K562 (cell line): ENCODE results near the gene FCGR3A. TPM values are rescaled to one million over a fixed set of nuclear protein-coding genes. Genes with fewer than 3 reads are reported as not detected.
"Not testable (repeated sequence)": the region's sequence is repeated elsewhere in the genome, so short reads cannot be mapped to it uniquely, and the experiment has no call there.

ENCODE experiments used
- ATF3 ChIP-seq, 2 experiments: fragments of 450-650 bp in 1 of 2; sonication (generic) in 1 of 2; formaldehyde crosslinking in 1 of 2; IDR thresholded peaks in 1 of 2; conservative IDR thresholded peaks in 1 of 2; 2 replicates each; pipeline versions ENCODE4 v1.6.1 to v1.8.1; 2016 to 2023; ENCODE audit warnings: mild to moderate bottlenecking in 2 of 2, moderate library complexity in 2 of 2, inconsistent platforms in 1 of 2, missing genetic modification reagents in 1 of 2
- CHAMP1 ChIP-seq: fragments of 450-650 bp; IDR thresholded peaks from 2 replicates; pipeline ENCODE4 v1.6.1; 2016; ENCODE audit warnings: mild to moderate bottlenecking
- CREB3 ChIP-seq: fragments of 450-650 bp; conservative IDR thresholded peaks from 2 replicates; pipeline ENCODE4 v1.6.1; 2016; ENCODE audit warnings: missing genetic modification characterization, low read depth, mild to moderate bottlenecking, missing compliant biosample characterization, moderate library complexity
- CXXC5 ChIP-seq: fragments of 250-450 bp; sonication (Bioruptor Pico); IDR thresholded peaks from 2 replicates; pipeline ENCODE4 v1.8.0; 2022; ENCODE audit warnings: inconsistent platforms, mild to moderate bottlenecking, moderate library complexity
- DMBX1 ChIP-seq: fragments of 250-450 bp; sonication (Bioruptor Pico); IDR thresholded peaks from 2 replicates; pipeline ENCODE4 v1.8.0; 2022; ENCODE audit warnings: inconsistent platforms, mild to moderate bottlenecking, moderate library complexity, borderline replicate concordance
- EHMT2 ChIP-seq: fragments of 450-650 bp; IDR thresholded peaks from 2 replicates; pipeline ENCODE4 v1.6.1; 2018; ENCODE audit warnings: antibody characterized with exemption
- HDAC1 ChIP-seq, 2 experiments: fragments of 450-650 bp; IDR thresholded peaks; 2 replicates each; pipeline ENCODE4 v1.6.1; 2016 to 2017; ENCODE audit warnings: inconsistent platforms in 1 of 2, mild to moderate bottlenecking in 1 of 2, moderate library complexity in 1 of 2
- HMBOX1 ChIP-seq: sonication (generic); IDR thresholded peaks from 2 replicates; pipeline ENCODE4 v1.6.1; 2016
- MYC ChIP-seq, 2 experiments: fragments of 250-450 bp in 1 of 2; sonication (Bioruptor Pico) in 1 of 2; IDR thresholded peaks; 2 replicates each; pipeline versions ENCODE4 v1.5.1 to v1.6.1; 2012 to 2021; ENCODE audit warnings: low read depth in 2 of 2, borderline replicate concordance in 1 of 2, improper control_type of control experiment in 1 of 2, low read length in 1 of 2, mild to moderate bottlenecking in 1 of 2, moderate library complexity in 1 of 2
- POLR2B ChIP-seq: fragments of 450-650 bp; IDR thresholded peaks from 2 replicates; pipeline ENCODE4 v1.6.1; 2018; ENCODE audit warnings: low read depth; ENCODE audit not compliant: partially characterized antibody
- SMAD4 ChIP-seq: fragments of 250-450 bp; sonication (Bioruptor Pico); conservative IDR thresholded peaks from 2 replicates; pipeline ENCODE4 v1.8.0; 2021; ENCODE audit warnings: inconsistent platforms, mild to moderate bottlenecking, moderate library complexity
- TFAP4 ChIP-seq: sonication (generic); formaldehyde crosslinking; IDR thresholded peaks from 2 replicates; pipeline ENCODE4 v1.8.0; 2022; ENCODE audit warnings: missing genetic modification reagents, mild to moderate bottlenecking, moderate library complexity, borderline replicate concordance
- ZBTB33 ChIP-seq: sonication (generic); formaldehyde crosslinking; IDR thresholded peaks from 2 replicates; pipeline ENCODE4 v1.8.1; 2023; ENCODE audit warnings: mild to moderate bottlenecking, missing genetic modification reagents
- ZEB2 ChIP-seq: fragments of 450-650 bp; IDR thresholded peaks from 2 replicates; pipeline ENCODE4 v1.6.1; 2016
- ZNF197 ChIP-seq: fragments of 200-800 bp; sonication (Bioruptor generic); IDR thresholded peaks from 2 replicates; pipeline ENCODE4 v1.6.1; 2016; ENCODE audit warnings: low read depth, missing genetic modification characterization, missing compliant biosample characterization
- polyA plus RNA-seq, 8 experiments: library from polyadenylated mRNA; depleted of rRNA in 4 of 8; stranded (reverse) in 5 of 8; unstranded in 3 of 8; fragments of >200 nt; fragmentation: Nextera tagmentation in 2 of 8; fragmentation: Illumina TruSeq in 1 of 8; extraction: Ambion mirVana in 2 of 8; extraction: Trizol in 1 of 8; gene quantifications; 2 replicates each; pipeline versions ENCODE4 v1.2.1 to v1.2.3, GENCODE V29; 2011 to 2014; ENCODE audit warnings: inconsistent platforms in 1 of 8, missing spikeins in 1 of 8
- total RNA-seq, 7 experiments: library from RNA; depleted of rRNA in 6 of 7; stranded (reverse); fragments of >200 nt in 6 of 7; fragmentation: Illumina TruSeq in 2 of 7; extraction: Trizol in 2 of 7; gene quantifications; 2 replicates each; pipeline versions ENCODE4 v1.2.1 to v1.2.3, GENCODE V29; 2011 to 2021; ENCODE audit warnings: low replicate concordance in 1 of 7

FCGR3A gene
- total and polyA plus RNA-seq, 9 of the 15 experiments (the other 6 are each of a cell fraction or from before 2014, with no cell fraction given) = 0.04 to 0.29 (median 0.14) TPM; not detected in 3

- peak; percentile 19; the same call in 1 of the 2 replicates for TF ChIP-seq CHAMP1
- TF ChIP-seq CREB3 = peak; percentile 67; the same call in 1 of the 2 replicates
- TF ChIP-seq HDAC1 (IDR thresholded peaks at IDR 0.05) = peak; percentile 53 to 79; a peak in 3 of 4 replicates
- peak; percentile 73; the same call in 1 of the 2 replicates for TF ChIP-seq ZBTB33 (CRISPR knock-in tag)
- peak; percentile 52; the same call in 1 of the 2 replicates for TF ChIP-seq ZEB2
- TF ChIP-seq TFAP4 = peak; percentile 87
- TF ChIP-seq EHMT2 = peak; percentile 20; the same call in 1 of the 2 replicates
- TF ChIP-seq DMBX1 (CRISPR knock-in tag) = 0 out of 2 replicates have a peak, but pooled peaks have one; percentile 59
- TF ChIP-seq ATF3 (IDR thresholded peaks at IDR 0.05); MYC (CRISPR knock-in tag; IDR thresholded peaks at IDR 0.05; ENCODE audit: borderline replicate concordance, low read depth): not testable (repeated sequence)
- 0 out of 2 replicates have a peak, but pooled peaks have one; percentile 30 for TF ChIP-seq ATF3 (CRISPR knock-in tag; conservative IDR thresholded peaks at IDR 0.05)
- peak; percentile 52 for TF ChIP-seq POLR2B
- peak; percentile 76 for TF ChIP-seq HMBOX1
- TF ChIP-seq CXXC5 (CRISPR knock-in tag) = peak; percentile 83
- 0 out of 2 replicates have a peak, but pooled peaks have one; percentile 3 for TF ChIP-seq MYC (IDR thresholded peaks at IDR 0.05; ENCODE audit: low read depth, low read length)
- TF ChIP-seq SMAD4 (CRISPR knock-in tag) = peak; percentile 34; the same call in 1 of the 2 replicates
- TF ChIP-seq ZNF197 = 0 out of 2 replicates have a peak, but pooled peaks have one; percentile 33
Observed at GRCh38 chr1:161530671-161531641, 18.7 kb downstream of the FCGR3A start (continued).
